HCT116 (cell line): Measurements from ENCODE around the gene UAP1. TPM values are rescaled to one million over a fixed set of nuclear protein-coding genes. Genes with fewer than 3 reads are reported as not detected.

Experiments
- ATAC-seq: fragments of 200-7000 bp; cut with Tn5 transposase; 2 replicates; pipeline ENCODE4 v1.9.1; 2020; ENCODE audit warnings: mild to moderate bottlenecking, moderate library complexity
- BruUV-seq: library from RNA; stranded (reverse); fragments of 400-500 nt; replicated peaks from 2 replicates; lab custom pipeline; 2021; lab: Mats Ljungman, UMichigan
- CTCF ChIA-PET: fragments of 300-600 bp; sonication (Branson Sonifier 250); formaldehyde crosslinking; loops from one replicate; lab custom pipeline; 2021; ENCODE audit warnings: antibody characterized with exemption; lab: Charles Lee
- POLR2A ChIA-PET: fragments of 300-600, 350-600 bp; sonication (Branson Sonifier 250); formaldehyde crosslinking; loops from one replicate; lab custom pipeline; 2021; ENCODE audit warnings: antibody characterized with exemption; lab: Charles Lee
- RAD21 ChIA-PET, 2 experiments: fragments of 300-600 bp; sonication (Branson Sonifier 250); formaldehyde crosslinking; loops; one replicate each; lab custom pipeline; 2023; ENCODE audit warnings: low total read pairs in 2 of 2; ENCODE audit not compliant: uncharacterized antibody in 2 of 2, unreplicated experiment in 2 of 2, low non-redundant PET in 1 of 2; lab: Charles Lee
- DNase-seq: peaks from one replicate; pipeline ENCODE4 v3.0.0-alpha.2; 2010; ENCODE audit warnings: low read depth, low spot score
- H2AFZ ChIP-seq: fragments of 200-600 bp; shearing (Covaris generic), sonication (generic); 2 replicates; pipeline ENCODE4 v1.6.1; 2017; ENCODE audit warnings: low read depth, mixed run types, mixed read lengths, antibody characterized with exemption, low read length; ENCODE audit not compliant: poor library complexity, severe bottlenecking
- H3K27ac ChIP-seq: 2 replicates; pipeline ENCODE4 v1.5.1; 2012; ENCODE audit warnings: low read depth, low read length
- H3K27me3 ChIP-seq: fragments of 200-600 bp; sonication (generic); 2 replicates; pipeline ENCODE4 v1.6.1; 2016; ENCODE audit warnings: mixed run types, low read length, mixed read lengths; ENCODE audit not compliant: insufficient read depth
- H3K36me3 ChIP-seq, 2 experiments: fragments of 200-500 bp in 1 of 2; fragments of 200-600 bp in 1 of 2; sonication (Bioruptor generic) in 1 of 2; sonication (generic) in 1 of 2; 2 replicates each; pipeline versions ENCODE4 v1.5.1 to v1.6.1; 2014 to 2016; ENCODE audit warnings: low read length in 2 of 2, inconsistent platforms in 1 of 2, mixed read lengths in 1 of 2, mixed run types in 1 of 2; ENCODE audit not compliant: insufficient read depth in 2 of 2, control insufficient read depth in 1 of 2
- H3K4me1 ChIP-seq, 2 experiments: fragments of 200-600 bp in 1 of 2; sonication (generic) in 1 of 2; 2 replicates each; pipeline versions ENCODE4 v1.5.1 to v1.6.1; 2012 to 2017; ENCODE audit warnings: low read length in 2 of 2, inconsistent platforms in 1 of 2, mild to moderate bottlenecking in 1 of 2, mixed read lengths in 1 of 2, mixed run types in 1 of 2, moderate library complexity in 1 of 2; ENCODE audit not compliant: insufficient read depth in 2 of 2, control insufficient read depth in 1 of 2
- H3K4me2 ChIP-seq: fragments of 200-600 bp; sonication (generic); 2 replicates; pipeline ENCODE4 v1.6.1; 2017; ENCODE audit warnings: mixed run types, low read length, mixed read lengths
- H3K4me3 ChIP-seq, 2 experiments: fragments of 200-600 bp in 1 of 2; sonication (generic) in 1 of 2; replicated peaks in 1 of 2; 2 replicates each; pipeline ENCODE4 v1.5.1; 2011 to 2016; ENCODE audit warnings: low read length in 2 of 2, control low read depth in 1 of 2, low read depth in 1 of 2, mild to moderate bottlenecking in 1 of 2, mixed read lengths in 1 of 2, mixed run types in 1 of 2
- H3K79me2 ChIP-seq: fragments of 200-600 bp; sonication (generic); 2 replicates; pipeline ENCODE4 v1.6.1; 2017; ENCODE audit warnings: mild to moderate bottlenecking, mixed run types, low read length, moderate library complexity, mixed read lengths; ENCODE audit not compliant: insufficient read depth
- H3K9ac ChIP-seq: fragments of 200-600 bp; sonication (generic); 2 replicates; pipeline ENCODE4 v1.6.1; 2016; ENCODE audit warnings: low read length, mixed read lengths
- H3K9me2 ChIP-seq: fragments of 200-600 bp; sonication (generic), shearing (Covaris generic); 2 replicates; pipeline ENCODE4 v1.6.1; 2017; ENCODE audit warnings: mixed run types, mild to moderate bottlenecking, moderate library complexity; ENCODE audit not compliant: insufficient read depth
- H3K9me3 ChIP-seq, 2 experiments: fragments of 200-500 bp in 1 of 2; fragments of 200-600 bp in 1 of 2; sonication (Bioruptor generic) in 1 of 2; sonication (generic) in 1 of 2; 2 replicates each; pipeline ENCODE4 v1.6.1; 2014 to 2017; ENCODE audit warnings: low read length in 2 of 2, mixed read lengths in 2 of 2, inconsistent platforms in 1 of 2, low read depth in 1 of 2, mild to moderate bottlenecking in 1 of 2, mixed run types in 1 of 2, moderate library complexity in 1 of 2; ENCODE audit not compliant: control insufficient read depth in 1 of 2, insufficient read depth in 1 of 2
- H4K20me1 ChIP-seq: fragments of 200-600 bp; sonication (generic), shearing (Covaris generic); 2 replicates; pipeline ENCODE4 v1.6.1; 2017; ENCODE audit warnings: mixed run types, mild to moderate bottlenecking, moderate library complexity; ENCODE audit not compliant: insufficient read depth
- ATF3 ChIP-seq: IDR thresholded peaks from 2 replicates; pipeline ENCODE4 v1.6.1; 2012
- CBX3 ChIP-seq: IDR thresholded peaks from 2 replicates; pipeline ENCODE4 v1.6.1; 2012; ENCODE audit warnings: low read depth
- CEBPB ChIP-seq: IDR thresholded peaks from 2 replicates; pipeline ENCODE4 v1.6.1; 2012; ENCODE audit warnings: low read depth
- EGR1 ChIP-seq: IDR thresholded peaks from 2 replicates; pipeline ENCODE4 v1.6.1; 2012; ENCODE audit warnings: low read depth
- EZH2 ChIP-seq: fragments of 200-600 bp; sonication (generic); IDR thresholded peaks from 2 replicates; pipeline ENCODE4 v1.6.1; 2017; ENCODE audit warnings: antibody characterized with exemption, mixed run types
- EZH2phosphoT487 ChIP-seq: fragments of 200-600 bp; IDR thresholded peaks from 2 replicates; pipeline ENCODE4 v1.6.1; 2018; ENCODE audit warnings: antibody characterized with exemption, borderline replicate concordance
- FOSL1 ChIP-seq: IDR thresholded peaks from 2 replicates; pipeline ENCODE4 v1.6.1; 2012; ENCODE audit warnings: low read depth
- JUND ChIP-seq: IDR thresholded peaks from 2 replicates; pipeline ENCODE4 v1.6.1; 2012
- POLR2A ChIP-seq: IDR thresholded peaks from 2 replicates; pipeline ENCODE4 v1.7.0; 2011; ENCODE audit warnings: borderline replicate concordance; ENCODE audit not compliant: insufficient read depth, insufficient read length; ENCODE audit errors: extremely low read depth
- POLR2AphosphoS5 ChIP-seq: IDR thresholded peaks from 2 replicates; pipeline ENCODE4 v1.6.1; 2011; ENCODE audit warnings: mild to moderate bottlenecking, low read depth, low read length, moderate library complexity
- RAD21 ChIP-seq: IDR thresholded peaks from 2 replicates; pipeline ENCODE4 v1.6.1; 2012; ENCODE audit warnings: low read depth, mild to moderate bottlenecking
- SP1 ChIP-seq: IDR thresholded peaks from 2 replicates; pipeline ENCODE4 v1.6.1; 2012; ENCODE audit warnings: low read depth
- SRF ChIP-seq: IDR thresholded peaks from 2 replicates; pipeline ENCODE4 v1.6.1; 2012; ENCODE audit warnings: low read depth
- TCF7L2 ChIP-seq: IDR thresholded peaks from 2 replicates; pipeline ENCODE4 v1.7.0; 2011; ENCODE audit warnings: borderline replicate concordance, inconsistent platforms; ENCODE audit not compliant: insufficient read depth, insufficient read length; ENCODE audit errors: extremely low read depth
- YY1 ChIP-seq: IDR thresholded peaks from 2 replicates; pipeline ENCODE4 v1.6.1; 2011; ENCODE audit warnings: low read length, low read depth, moderate library complexity, mild to moderate bottlenecking; ENCODE audit not compliant: insufficient replicate concordance; ENCODE audit errors: extremely low read depth
- intact Hi-C: fragments of 100-400 bp; cut with micrococcal nuclease; formaldehyde crosslinking; loops from 2 replicates; pipeline ENCODE4 v1.10.0; 2022
- total RNA-seq: library from RNA; stranded (reverse); gene quantifications from one replicate; pipeline ENCODE4 v1.2.1, GENCODE V29; 2021; ENCODE audit not compliant: unreplicated experiment

The UAP1 gene
- total RNA-seq, 1 experiment from 2014 or later = 51.4 TPM

- no peak overlapping the region for H3K4me2 ChIP-seq
- no peaks in the 10 kb centered on the region for H3K4me1 ChIP-seq
- no peak overlapping the region for H3K27ac ChIP-seq
- POLR2A ChIA-PET = no interaction called here
- H3K36me3 ChIP-seq = peaks cover 5 to 15% of the 10 kb centered on the region in 2 experiments
- H3K79me2 ChIP-seq = peaks cover 14% of the 10 kb centered on the region
- H4K20me1 ChIP-seq = no peaks in the 10 kb centered on the region
- intact Hi-C loops = no loop called here
- RAD21 ChIA-PET = no interaction called here
- no peak overlapping the region for H2AFZ ChIP-seq
- CTCF ChIA-PET = interaction anchor here (0.6 kb wide), 1 partner anchor 11 kb away, joined by 3 read pairs; no protein-coding TSS in a partner anchor
- BruUV-seq = no TSS peak
- no peak overlapping the region for H3K9ac ChIP-seq
- ATAC-seq (no peak), DNase-seq (no peak)
- no peaks in the 10 kb centered on the region for H3K9me2 ChIP-seq
- TF ChIP-seq EGR1 (no peak), TCF7L2 (no peak), EZH2 (no peak), FOSL1 (no peak), POLR2A (no peak), ATF3 (no peak), EZH2phosphoT487 (no peak), RAD21 (no peak), JUND (no peak), SP1 (no peak), YY1 (no peak), CEBPB (no peak), SRF (no peak), POLR2AphosphoS5 (no peak), CBX3 (no peak)
- H3K27me3 ChIP-seq = no peaks in the 10 kb centered on the region
- no peak overlapping the region for H3K4me3 ChIP-seq
- no peaks in the 10 kb centered on the region for H3K9me3 ChIP-seq
Observed at GRCh38 chr1:162578936-162579335, 17.4 kb downstream of the UAP1 start.
